Stimulated activated CD8-positive, alpha-beta memory T cell treated with anti-CD3 and anti-CD28 coated beads, Interleukin-7, amount 100 ng/mL, for 24 hours (primary cell): ENCODE measurements around the gene TATDN2.

ENCODE experiments used
- DNase-seq: peaks from one replicate; pipeline ENCODE4 v3.0.0-alpha.2; 2020; ENCODE audit warnings: low read depth

TATDN2 gene

DNA sequence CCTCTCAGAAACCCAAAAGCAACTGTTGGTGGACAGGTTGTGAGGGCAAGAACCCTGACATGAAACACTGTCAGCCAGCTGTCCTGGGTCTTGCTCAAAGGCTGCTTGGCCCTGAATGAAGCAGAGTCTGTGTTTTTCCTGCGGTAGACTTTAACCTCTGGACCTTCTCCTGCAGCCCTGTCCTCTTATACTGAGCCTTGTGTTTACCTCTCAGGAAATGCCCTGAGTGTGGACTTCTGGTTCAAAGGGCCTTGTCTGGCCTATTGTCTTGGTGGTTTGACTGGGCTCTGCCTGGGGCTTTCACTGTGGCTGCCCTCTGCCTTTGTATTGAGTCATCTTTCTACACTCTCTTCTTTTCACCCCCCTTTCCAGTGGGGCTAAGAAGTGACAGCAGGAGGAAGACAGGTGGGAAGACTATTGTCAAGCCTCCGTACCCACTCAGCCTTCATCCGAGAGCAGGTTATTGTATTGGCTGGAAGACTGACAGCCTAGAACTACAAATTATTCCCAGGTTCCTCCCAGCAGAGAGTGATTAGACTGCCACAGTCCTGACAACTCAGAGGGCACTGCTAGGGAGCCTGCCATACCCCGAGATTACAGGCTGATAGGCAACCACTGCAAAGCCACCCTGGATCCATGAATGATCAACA, 69.2 kb downstream of the TATDN2 start:
- no peak for DNase-seq

- no peak for DNase-seq
Measured at GRCh38 chr3:10317961-10318350, 69.7 kb downstream of the TATDN2 start.

GRCh38 chr3:10319251-10319650, 71.0 kb downstream of the TATDN2 start:
- no peak for DNase-seq

- DNase-seq, result no peak
Measured at GRCh38 chr3:10319804-10320203, 71.5 kb downstream of the TATDN2 start.

DNA sequence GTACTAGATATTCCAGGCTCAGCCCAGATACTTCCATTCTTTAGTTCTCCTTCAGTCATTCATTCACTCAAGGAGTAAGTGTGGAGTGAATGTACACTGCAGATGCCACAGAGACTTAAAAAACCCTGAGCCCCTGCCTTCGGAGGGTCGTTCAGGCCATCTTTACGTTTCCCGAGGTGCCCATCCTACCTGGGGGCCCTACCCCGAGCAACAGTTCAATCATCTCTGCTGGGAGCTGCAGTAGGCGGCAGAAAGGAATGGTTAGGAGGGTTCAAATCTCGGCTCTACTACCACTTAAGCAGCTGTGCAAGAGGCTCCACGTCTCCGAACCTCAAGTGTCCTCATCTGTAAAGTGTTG, 72.0 kb downstream of the TATDN2 start:
- DNase-seq, result no peak

DNA sequence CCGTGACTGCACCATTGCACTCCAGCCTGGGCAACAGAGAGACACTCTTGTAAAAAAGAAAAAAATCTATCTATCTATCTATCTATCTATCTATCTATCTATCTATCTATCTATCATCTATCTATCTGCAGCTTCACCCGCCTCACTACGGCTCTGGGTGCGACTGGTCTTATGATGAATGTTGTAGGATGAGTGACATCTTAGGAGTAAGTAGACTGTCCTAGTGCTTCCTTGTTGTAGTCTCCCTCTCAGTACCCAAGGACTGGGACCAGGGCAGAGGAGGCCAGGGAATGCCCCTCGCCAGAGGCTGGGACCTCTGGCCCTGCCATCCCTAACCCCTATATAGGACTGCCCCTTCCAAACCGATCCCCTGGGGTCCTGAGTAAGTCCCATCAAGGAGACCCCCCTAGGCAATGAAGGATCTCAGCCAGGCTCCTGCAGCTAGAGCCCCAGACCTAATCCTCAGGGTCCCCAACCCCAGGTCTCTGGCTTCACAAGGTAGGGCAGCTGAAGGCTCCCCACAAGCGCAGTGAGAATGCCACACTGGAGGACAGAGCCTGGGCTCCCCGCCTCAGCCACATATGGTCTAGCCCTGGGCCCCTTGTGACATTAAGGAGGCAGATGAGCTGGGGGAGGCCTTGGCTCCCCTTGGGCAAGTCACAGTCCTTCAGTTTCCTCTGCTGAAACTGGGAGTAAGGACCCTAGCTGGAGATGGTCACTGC, 73.5 kb downstream of the TATDN2 start:
- no peak for DNase-seq

- DNase-seq, result no peak
Measured at GRCh38 chr3:10322352-10322710, 74.1 kb downstream of the TATDN2 start.

GRCh38 chr3:10327592-10327991, 79.3 kb downstream of the TATDN2 start:
- no peak for DNase-seq

DNA sequence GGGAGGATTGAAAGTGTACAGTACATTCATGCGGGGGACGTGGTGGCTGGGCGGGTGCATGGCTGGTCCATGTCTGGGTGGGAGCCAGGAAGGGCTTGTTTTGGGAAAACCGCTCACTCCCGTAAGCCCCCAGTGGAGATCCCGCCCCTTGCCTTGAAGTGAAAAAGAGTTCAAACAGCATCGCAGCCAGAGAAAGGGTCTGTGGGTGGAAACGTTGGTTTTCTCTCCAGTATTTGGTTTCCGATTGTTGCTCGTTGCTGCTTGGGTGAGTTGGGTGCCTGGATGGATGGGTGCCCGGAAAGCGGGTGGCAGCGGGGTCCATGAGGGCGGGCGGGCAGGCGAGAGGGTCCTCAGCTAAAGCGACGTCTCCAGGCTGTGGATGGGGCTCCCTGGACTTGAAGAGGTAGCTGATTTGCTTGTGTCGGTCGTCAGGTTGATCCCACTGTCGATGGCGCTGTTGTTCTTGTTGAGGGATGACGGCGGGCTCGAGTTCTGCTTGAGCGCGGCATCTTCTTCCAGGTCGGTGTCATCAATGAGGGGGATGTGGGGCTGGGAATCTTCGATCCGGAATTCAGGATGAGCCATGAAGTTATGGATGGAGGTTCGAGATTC, 80.3 kb downstream of the TATDN2 start:
- DNase-seq, result no peak

- no peak for DNase-seq
Measured at GRCh38 chr3:10329495-10330015, 81.3 kb downstream of the TATDN2 start.

- no peak for DNase-seq
Measured at GRCh38 chr3:10330319-10330718, 82.1 kb downstream of the TATDN2 start.
